Ovary (tissue), 9 donors: ENCODE results near the gene ALPI. TPM values are rescaled to one million over a fixed set of nuclear protein-coding genes. Genes with fewer than 3 reads are reported as not detected.
A peak's percentile ranks its signal among the peaks of the same experiment; 100 is the strongest.

Experiments
- DNase-seq, 5 donors: peaks; one replicate each; pipeline ENCODE4 v3.0.0-alpha.2; 2019 to 2020
- H3K27ac ChIP-seq, 2 donors: fragments of 200-600 bp; one replicate each; pipeline versions ENCODE4 v1.5.1 to v1.8.0; 2019 to 2022
- H3K27me3 ChIP-seq: fragments of 200-600 bp; one replicate; pipeline ENCODE4 v1.8.0; 2022
- H3K36me3 ChIP-seq: fragments of 200-600 bp; sonication (generic); one replicate; pipeline ENCODE4 v1.5.1; 2019
- H3K4me1 ChIP-seq: one replicate; pipeline ENCODE4 v1.8.1; 2013; ENCODE audit warnings: mild to moderate bottlenecking, moderate library complexity; ENCODE audit not compliant: insufficient read depth
- H3K4me3 ChIP-seq: fragments of 200-600 bp; sonication (generic); one replicate; pipeline ENCODE4 v1.5.1; 2017
- H3K9me3 ChIP-seq, 2 donors: fragments of 200-600 bp in 1 of 2; sonication (generic) in 1 of 2; one replicate each; pipeline versions ENCODE4 v1.5.1 to v1.8.1; 2013 to 2019; ENCODE audit warnings: mild to moderate bottlenecking in 1 of 2, moderate library complexity in 1 of 2
- CTCF ChIP-seq, 3 donors: fragments of 450-650 bp in 2 of 3; fragments of 200-600 bp in 1 of 3; IDR thresholded peaks; one replicate each; pipeline versions ENCODE4 v1.5.1 to v1.8.0; 2016 to 2022; ENCODE audit warnings: antibody characterized with exemption in 3 of 3, mild to moderate bottlenecking in 1 of 3
- EP300 ChIP-seq: sonication (generic); formaldehyde crosslinking; IDR thresholded peaks from one replicate; pipeline ENCODE4 v1.6.1; 2017; ENCODE audit warnings: antibody characterized with exemption
- POLR2A ChIP-seq: fragments of 450-650 bp; IDR thresholded peaks from one replicate; pipeline ENCODE4 v1.6.1; 2017; ENCODE audit warnings: antibody characterized with exemption, mild to moderate bottlenecking, moderate library complexity
- WGBS, 3 donors: extraction: QIAGEN DNeasy Blood & Tissue Kit in 1 of 3; methylation state at CpG; one replicate each; pipeline versions ENCODE4 v1.1.5 to v1.1.7; 2013 to 2017; 5-methylcytosine and 5-hydroxymethylcytosine counted together
- intact Hi-C, 4 donors: fragments of 100-400 bp; cut with DNase I; formaldehyde crosslinking; loops; one replicate each; pipeline versions ENCODE4 v1.11.0 to v1.15.1; 2022 to 2023
- polyA plus RNA-seq, 2 donors: library from polyadenylated mRNA; stranded (reverse); fragments of 200-250 nt in 1 of 2; fragments of 350-450 nt in 1 of 2; fragmentation: Illumina TruSeq in 1 of 2; extraction: RNeasy Lipid Tissue Mini Kit (QIAGEN cat#74804) in 1 of 2; gene quantifications; one replicate each; pipeline ENCODE4 v1.2.3, GENCODE V29; 2013 to 2014
- total RNA-seq, 7 donors: library from RNA; depleted of rRNA in 2 of 7; stranded (reverse); fragments of >200 nt in 2 of 7; fragmentation: NEBNext Ultra II Directional in 3 of 7; extraction: Animal tissue kit (Norgen Biotek cat#: 25700) in 3 of 7; gene quantifications; one replicate each; pipeline versions ENCODE4 v1.1.0 to v1.2.4, GENCODE V29; 2016 to 2023
- donor health status: DM: no; HTN: no; CAD: no; lungs with moderate emphysema.
- donor health status: DM: no; HTN: no; CAD: no.
- donor health status: Bipolar disorder and iron deficiency.
- donor health status: DM: yes; HTN: yes; CAD: no.
- donor health status: DM: no; HTN: no; CAD: no.
- donor health status: DM: yes; HTN: yes; CAD: no.

Gene ALPI
- total and polyA plus RNA-seq, 9 donors, result 0.72 TPM; not detected in 8

GRCh38 chr2:232480201-232481190 lies 24.5 kb downstream of the ALPI start:
- H3K27ac ChIP-seq, result no peak overlapping the region
- intact Hi-C loops, result no loop called here
- no peaks in the 10 kb centered on the region for H3K36me3 ChIP-seq
- no peaks in the 10 kb centered on the region for H3K9me3 ChIP-seq
- 90 to 93% (median 91%) methylated on average over 21 to 26 of the region's 26 CpGs for WGBS, 3 donors
- H3K27me3 ChIP-seq, result no peaks in the 10 kb centered on the region
- DNase-seq, result peak in 4 of 5 donors; percentile 16 to 32 (median 20)
- no peak for TF ChIP-seq CTCF (IDR thresholded peaks at IDR 0.05)
- TF ChIP-seq EP300, result no peak
- TF ChIP-seq POLR2A, result no peak
- no peaks in the 10 kb centered on the region for H3K4me1 ChIP-seq
- H3K4me3 ChIP-seq, result no peak overlapping the region

GRCh38 chr2:232481322-232482140 lies 25.6 kb downstream of the ALPI start:
- intact Hi-C loops, result no loop called here
- H3K9me3 ChIP-seq, result no peaks in the 10 kb centered on the region
- TF ChIP-seq CTCF (IDR thresholded peaks at IDR 0.05), result no peak
- no peak for TF ChIP-seq EP300
- TF ChIP-seq POLR2A, result no peak
- 93 to 95% (median 94%) methylated on average over 26 to 29 of the region's 29 CpGs for WGBS, 3 donors
- no peak overlapping the region for H3K4me3 ChIP-seq
- H3K4me1 ChIP-seq, result no peaks in the 10 kb centered on the region
- H3K36me3 ChIP-seq, result no peaks in the 10 kb centered on the region
- no peak overlapping the region for H3K27ac ChIP-seq
- DNase-seq, result peak in 4 of 5 donors; percentile 6 to 24 (median 16)
- no peaks in the 10 kb centered on the region for H3K27me3 ChIP-seq

- H3K9me3 ChIP-seq, result no peaks in the 10 kb centered on the region
- WGBS, 3 donors, result 89 to 92% (median 90%) methylated on average over 28 to 31 of the region's 31 CpGs
- H3K4me1 ChIP-seq, result no peaks in the 10 kb centered on the region
- intact Hi-C loops, result no loop called here
- no peak overlapping the region for H3K4me3 ChIP-seq
- no peaks in the 10 kb centered on the region for H3K27me3 ChIP-seq
- TF ChIP-seq POLR2A, result no peak
- no peak for TF ChIP-seq CTCF (IDR thresholded peaks at IDR 0.05)
- TF ChIP-seq EP300, result no peak
- H3K36me3 ChIP-seq, result no peaks in the 10 kb centered on the region
- no peak overlapping the region for H3K27ac ChIP-seq
- DNase-seq, result peak; percentile 6 to 27 (median 19)
Observed at GRCh38 chr2:232482301-232483238, 26.6 kb downstream of the ALPI start.
